LNCaP clone FGC (cell line): ENCODE results near the gene FHIT.

Source experiments
- DNase-seq: peaks from one replicate; pipeline ENCODE4 v3.0.0-alpha.2; 2011; ENCODE audit warnings: low read depth
- H3K4me3 ChIP-seq: 2 replicates; pipeline ENCODE4 v1.5.1; 2011; ENCODE audit warnings: mild to moderate bottlenecking, low read depth, low read length, control low read depth
- CTCF ChIP-seq: IDR thresholded peaks from 2 replicates; pipeline ENCODE4 v1.5.1; 2012; ENCODE audit warnings: mild to moderate bottlenecking; ENCODE audit not compliant: control insufficient read depth, insufficient read depth; ENCODE audit errors: extremely low read depth

Gene FHIT

GRCh38 chr3:59754456-59755129 lies 1496.7 kb downstream of the FHIT start:
- no peak for TF ChIP-seq CTCF
- H3K4me3 ChIP-seq = no peak overlapping the region
- no peak for DNase-seq

- no peak for DNase-seq
- no peak for TF ChIP-seq CTCF
- H3K4me3 ChIP-seq = no peak overlapping the region
Measured at GRCh38 chr3:59753808-59754450, 1497.3 kb downstream of the FHIT start.

GRCh38 chr3:59752925-59753324 lies 1498.3 kb downstream of the FHIT start:
- no peak for DNase-seq
- TF ChIP-seq CTCF = no peak
- H3K4me3 ChIP-seq = no peak overlapping the region

- TF ChIP-seq CTCF = no peak
- no peak overlapping the region for H3K4me3 ChIP-seq
- no peak for DNase-seq
Measured at GRCh38 chr3:59751606-59752005, 1499.6 kb downstream of the FHIT start.

DNA sequence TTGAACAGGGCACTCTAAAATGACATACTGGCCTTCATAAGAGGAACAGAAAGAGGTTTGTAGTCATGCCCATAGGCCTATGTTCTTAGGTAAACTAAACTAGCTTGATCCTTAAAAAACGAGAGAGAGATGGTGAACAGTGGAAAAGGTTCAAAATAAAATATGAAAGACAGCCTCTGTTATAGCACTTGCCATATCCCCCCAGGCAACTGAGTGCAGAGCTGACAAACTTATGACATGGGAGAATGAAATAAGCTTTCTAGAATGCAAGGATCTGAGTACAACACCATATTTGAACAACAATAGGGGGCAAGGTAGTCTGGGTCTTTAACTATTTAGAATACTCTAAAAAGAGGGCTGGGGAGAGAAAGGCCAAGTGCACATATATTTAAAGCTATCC lies 1500.9 kb downstream of the FHIT start:
- no peak for TF ChIP-seq CTCF
- DNase-seq = no peak
- H3K4me3 ChIP-seq = no peak overlapping the region

DNA sequence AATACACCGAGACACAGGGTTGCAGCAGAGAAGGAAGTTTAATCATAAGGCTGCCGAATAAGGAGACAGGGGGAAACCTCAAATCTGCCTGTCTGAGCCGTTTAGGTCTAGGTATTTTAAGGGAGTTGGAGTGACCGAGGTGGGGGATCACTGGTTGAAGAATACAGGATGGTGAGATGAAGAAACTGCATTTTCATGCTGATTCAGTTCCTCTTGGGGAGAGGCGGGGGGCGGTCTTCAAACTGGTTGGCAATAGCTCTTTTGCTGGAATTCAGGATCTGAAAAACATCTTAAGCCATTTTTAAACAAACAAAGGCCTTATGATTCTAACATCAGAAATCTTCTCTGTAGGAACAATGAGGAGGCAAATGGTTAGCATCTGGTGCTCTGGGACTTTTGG lies 1502.0 kb downstream of the FHIT start:
- TF ChIP-seq CTCF = no peak
- H3K4me3 ChIP-seq = no peak overlapping the region
- no peak for DNase-seq

DNA sequence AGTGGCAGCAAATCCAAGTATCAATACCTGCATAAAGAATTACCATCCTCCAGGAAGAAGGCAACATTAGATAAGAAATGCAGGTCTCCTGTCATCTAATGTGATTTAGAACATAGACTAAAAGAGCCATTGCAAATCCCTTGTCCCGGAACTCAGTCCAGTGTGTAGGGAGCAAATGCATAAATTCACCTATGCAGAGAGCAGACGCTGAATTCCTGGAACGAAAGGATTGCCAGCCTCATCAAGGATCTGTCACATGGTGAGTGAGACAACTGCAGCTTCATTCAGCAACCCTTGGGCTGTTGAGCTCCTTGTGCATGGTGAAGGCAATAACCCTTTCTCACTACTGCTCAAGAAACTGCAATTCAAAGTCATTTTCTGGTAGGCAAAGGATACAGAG lies 1504.7 kb downstream of the FHIT start:
- no peak for DNase-seq
- no peak for TF ChIP-seq CTCF
- H3K4me3 ChIP-seq = no peak overlapping the region
